ENCODE results near the gene TRIM22. TPM values are rescaled to one million over a fixed set of nuclear protein-coding genes. Genes with fewer than 3 reads are reported as not detected.
A peak's percentile ranks its signal among the peaks of the same experiment; 100 is the strongest.
"Not testable (repeated sequence)": the region's sequence is repeated elsewhere in the genome, so short reads cannot be mapped to it uniquely, and the experiment has no call there.

The TRIM22 gene
- total and polyA plus RNA-seq, 12 donors, result 8.1 to 52.6 (median 17.6) TPM

- no peak for ATAC-seq
- no peak for TF ChIP-seq CTCF (IDR thresholded peaks at IDR 0.05)
- Histone ChIP-seq H3K9me3 (no peaks in the 10 kb centered on the region), H3K27me3 (no peaks in the 10 kb centered on the region), H3K36me3 (no peaks in the 10 kb centered on the region), H3K4me3 (no peak overlapping the region), H3K4me1 (peaks cover 3 to 41% (median 19%) of the 10 kb centered on the region in 9 donors), H3K27ac (no peak overlapping the region)
- WGBS, 2 donors, result 95 to 96% methylated on average over 4 of the region's 4 CpGs
- intact Hi-C loops (cut with DNase I), result loop anchor here in 3 of 10 donors (10.0 kb wide), 2 partner anchors 62 to 118 kb away; partner anchors contain the start of genes OR52N2 (in 2 of the 3) and TRIM34 (in 1 of the 3)
- no peak for DNase-seq
These were observed 3.2 kb upstream of the TRIM22 start for GRCh38 chr11:5686426-5686825.

DNA sequence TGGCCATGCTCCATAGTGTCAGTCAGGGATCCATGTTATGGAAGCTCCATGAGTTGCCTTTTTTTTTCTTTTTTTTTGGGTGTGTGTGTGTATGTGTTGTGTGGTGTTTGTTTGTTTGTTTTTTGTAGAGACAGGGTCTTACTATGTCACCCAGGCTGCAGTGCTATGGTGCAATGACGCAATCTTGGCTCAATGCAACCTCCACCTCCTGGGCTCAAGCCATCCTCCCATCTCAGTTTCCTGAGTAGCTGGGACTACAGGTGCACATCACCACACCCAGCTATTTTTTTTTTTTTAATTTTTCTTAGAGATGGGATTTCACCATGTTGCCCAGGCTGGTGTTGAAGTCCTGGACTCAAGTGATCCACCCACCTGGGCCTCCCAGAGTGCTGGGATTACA is 1.1 kb upstream of the TRIM22 start:
- Histone ChIP-seq H3K9me3 (no peaks in the 10 kb centered on the region), H3K27ac (peak overlapping the region in 8 of 10 donors; percentile 77 to 95 (median 90)), H3K27me3 (no peaks in the 10 kb centered on the region), H3K4me3 (no peak overlapping the region), H3K36me3 (peaks cover 0 to 4% (median 0%) of the 10 kb centered on the region in 9 donors), H3K4me1 (peaks cover 3 to 58% (median 24%) of the 10 kb centered on the region in 9 donors)
- no peak for ATAC-seq
- intact Hi-C loops (cut with DNase I), result loop anchor here in 3 of 10 donors (10.0 kb wide), 2 partner anchors 64 to 116 kb away; partner anchors contain the start of genes OR52N2 (in 2 of the 3) and TRIM34 (in 1 of the 3)
- TF ChIP-seq CTCF (IDR thresholded peaks at IDR 0.05), result no peak
- 100% methylated on average over 1 of the region's 1 CpG for WGBS, 2 donors
- no peak for DNase-seq

DNA sequence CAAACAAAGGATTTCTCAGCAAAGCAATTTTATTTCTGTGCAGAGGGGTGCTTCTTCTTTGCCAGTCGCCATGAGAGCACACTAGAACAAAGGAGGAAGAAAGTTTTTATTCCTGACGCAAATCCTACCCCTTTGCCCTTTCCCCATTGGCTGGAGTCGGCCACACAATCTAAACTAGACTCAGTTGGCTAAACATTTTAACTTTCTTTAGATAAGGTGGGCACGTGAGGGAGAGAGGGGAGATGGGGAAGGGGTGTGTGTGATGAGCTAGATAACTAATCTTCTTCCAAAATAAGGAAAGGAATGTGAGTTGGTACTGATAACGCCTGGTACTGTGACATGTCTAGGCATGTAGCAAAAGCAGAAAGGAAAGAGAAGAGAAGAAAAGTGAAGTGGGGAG is 626 bp downstream of the TRIM22 start:
- peaks cover 0 to 52% (median 27%) of the 10 kb centered on the region in 9 donors for H3K4me1 ChIP-seq
- no peaks in the 10 kb centered on the region for H3K9me3 ChIP-seq
- intact Hi-C loops (cut with DNase I), result no loop called here
- peak in 7 of 8 donors; percentile 46 to 84 (median 73) for ATAC-seq
- DNase-seq, result no peak
- H3K36me3 ChIP-seq, result peaks cover 0 to 17% (median 0%) of the 10 kb centered on the region in 9 donors
- H3K27ac ChIP-seq, result peak overlapping the region; percentile 77 to 95 (median 88)
- WGBS, 2 donors, result 25 to 34% methylated on average over 5 of the region's 5 CpGs
- no peaks in the 10 kb centered on the region for H3K27me3 ChIP-seq
- H3K4me3 ChIP-seq, result peak overlapping the region; percentile 16 to 69 (median 58)
- TF ChIP-seq CTCF (IDR thresholded peaks at IDR 0.05), result no peak

DNA sequence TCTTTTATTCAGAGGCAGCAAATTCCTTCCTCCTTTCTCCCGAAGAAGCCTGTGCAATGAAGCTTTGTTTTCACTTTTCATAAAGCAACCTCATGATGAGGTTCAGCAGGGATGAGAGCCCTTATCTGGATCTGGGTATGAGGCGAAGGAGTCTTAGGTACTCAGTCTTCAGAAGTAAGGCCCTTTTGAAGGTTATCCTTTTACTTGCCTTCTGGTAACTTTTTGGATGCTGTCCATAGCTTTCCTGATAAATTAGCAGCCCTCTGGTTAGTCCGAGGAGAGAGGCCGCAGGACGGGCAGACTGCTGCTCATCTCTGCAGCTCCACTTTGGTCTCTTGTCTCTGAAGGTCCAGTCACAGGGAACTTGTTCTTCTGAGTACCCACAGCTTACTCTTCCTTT is 1.1 kb downstream of the TRIM22 start:
- peak overlapping the region; percentile 16 to 69 (median 58) for H3K4me3 ChIP-seq
- H3K9me3 ChIP-seq, result no peaks in the 10 kb centered on the region
- H3K27ac ChIP-seq, result peak overlapping the region; percentile 41 to 95 (median 88)
- intact Hi-C loops (cut with DNase I), result no loop called here
- H3K4me1 ChIP-seq, result peaks cover 0 to 50% (median 27%) of the 10 kb centered on the region in 9 donors
- peaks cover 0 to 22% (median 0%) of the 10 kb centered on the region in 9 donors for H3K36me3 ChIP-seq
- no peak for TF ChIP-seq CTCF (IDR thresholded peaks at IDR 0.05)
- ATAC-seq, result peak in 5 of 8 donors; percentile 21 to 49 (median 47)
- no peaks in the 10 kb centered on the region for H3K27me3 ChIP-seq
- DNase-seq, result no peak
- 31 to 44% methylated on average over 5 of the region's 5 CpGs for WGBS, 2 donors

GRCh38 chr11:5691238-5691963 is 1.8 kb downstream of the TRIM22 start:
- H3K9me3 ChIP-seq; DNase-seq; ATAC-seq; intact Hi-C loops (cut with DNase I); H3K27me3 ChIP-seq: not testable (repeated sequence)
- Histone ChIP-seq H3K27ac (peak overlapping the region; percentile 41 to 95 (median 88)), H3K4me1 (peaks cover 0 to 49% (median 26%) of the 10 kb centered on the region in 9 donors), H3K4me3 (peak overlapping the region; percentile 16 to 69 (median 58)), H3K36me3 (peaks cover 0 to 29% (median 0%) of the 10 kb centered on the region in 9 donors)
- WGBS, 2 donors, result 59 to 73% methylated on average over 12 of the region's 12 CpGs

Data from heart right ventricle (tissue), 16 donors.